ENCODE data around the gene VRTN. TPM values are rescaled to one million over a fixed set of nuclear protein-coding genes. Genes with fewer than 3 reads are reported as not detected.
A peak's percentile ranks its signal among the peaks of the same experiment; 100 is the strongest.

Gene VRTN
- total RNA-seq, 1 donor from 2014 or later = not detected

- no peak for TF ChIP-seq CTCF (conservative IDR thresholded peaks at IDR 0.05; ENCODE audit: low read depth, low read length)
- DNase-seq (ENCODE audit: low read depth) = peak; percentile 20
- no peak overlapping the region for H3K4me3 ChIP-seq (ENCODE audit: low read depth, low read length)
Measured at GRCh38 chr14:74394549-74394948, 46.3 kb downstream of the VRTN start.

GRCh38 chr14:74395094-74395493, 46.8 kb downstream of the VRTN start:
- TF ChIP-seq CTCF (conservative IDR thresholded peaks at IDR 0.05; ENCODE audit: low read depth, low read length) = no peak
- H3K4me3 ChIP-seq (ENCODE audit: low read depth, low read length) = no peak overlapping the region
- DNase-seq (ENCODE audit: low read depth) = no peak

- H3K4me3 ChIP-seq (ENCODE audit: low read depth, low read length) = no peak overlapping the region
- no peak for TF ChIP-seq CTCF (conservative IDR thresholded peaks at IDR 0.05; ENCODE audit: low read depth, low read length)
- DNase-seq (ENCODE audit: low read depth) = no peak
Measured at GRCh38 chr14:74400031-74400685, 51.9 kb downstream of the VRTN start.

GRCh38 chr14:74400919-74401503, 52.7 kb downstream of the VRTN start:
- peak overlapping the region; percentile 29 for H3K4me3 ChIP-seq (ENCODE audit: low read depth, low read length)
- no peak for TF ChIP-seq CTCF (conservative IDR thresholded peaks at IDR 0.05; ENCODE audit: low read depth, low read length)
- DNase-seq (ENCODE audit: low read depth) = no peak

GRCh38 chr14:74401504-74402241, 53.4 kb downstream of the VRTN start:
- peak overlapping the region; percentile 29 for H3K4me3 ChIP-seq (ENCODE audit: low read depth, low read length)
- no peak for DNase-seq (ENCODE audit: low read depth)
- no peak for TF ChIP-seq CTCF (conservative IDR thresholded peaks at IDR 0.05; ENCODE audit: low read depth, low read length)

GRCh38 chr14:74402401-74403251, 54.4 kb downstream of the VRTN start:
- DNase-seq (ENCODE audit: low read depth) = no peak

More at GRCh38 chr14:74402401-74403251, 54.4 kb downstream of the VRTN start:
- TF ChIP-seq CTCF (conservative IDR thresholded peaks at IDR 0.05; ENCODE audit: low read depth, low read length) = no peak
- no peak overlapping the region for H3K4me3 ChIP-seq (ENCODE audit: low read depth, low read length)

Data from epithelial cell of proximal tubule (primary cell).